Measurements from ENCODE around the gene PLXNA3. TPM values are rescaled to one million over a fixed set of nuclear protein-coding genes. Genes with fewer than 3 reads are reported as not detected.

The PLXNA3 gene
- total RNA-seq, 1 donor from 2014 or later = 16.7 TPM

- Histone ChIP-seq H3K27me3 (ENCODE audit: control insufficient read depth, insufficient read depth, low read length) (no peaks in the 10 kb centered on the region), H3K4me3 (ENCODE audit: low read depth, low read length) (no peak overlapping the region), H3K36me3 (ENCODE audit: control insufficient read depth, insufficient read depth, low read length) (no peaks in the 10 kb centered on the region)
- no peak for TF ChIP-seq CTCF (IDR thresholded peaks at IDR 0.05; ENCODE audit: insufficient read depth, low read length, poor library complexity, severe bottlenecking)
- no peak for DNase-seq (ENCODE audit: low read depth)
Observed at GRCh38 chrX:154413142-154413541, 44.9 kb upstream of the PLXNA3 start.

GRCh38 chrX:154417157-154417556 is 40.9 kb upstream of the PLXNA3 start:
- Histone ChIP-seq H3K36me3 (ENCODE audit: control insufficient read depth, insufficient read depth, low read length) (no peaks in the 10 kb centered on the region), H3K4me3 (ENCODE audit: low read depth, low read length) (no peak overlapping the region), H3K27me3 (ENCODE audit: control insufficient read depth, insufficient read depth, low read length) (no peaks in the 10 kb centered on the region)
- no peak for DNase-seq (ENCODE audit: low read depth)
- no peak for TF ChIP-seq CTCF (IDR thresholded peaks at IDR 0.05; ENCODE audit: insufficient read depth, low read length, poor library complexity, severe bottlenecking)

- H3K4me3 ChIP-seq (ENCODE audit: low read depth, low read length) = no peak overlapping the region
- H3K27me3 ChIP-seq (ENCODE audit: control insufficient read depth, insufficient read depth, low read length) = no peaks in the 10 kb centered on the region
- DNase-seq (ENCODE audit: low read depth) = no peak
- no peaks in the 10 kb centered on the region for H3K36me3 ChIP-seq (ENCODE audit: control insufficient read depth, insufficient read depth, low read length)
- TF ChIP-seq CTCF (IDR thresholded peaks at IDR 0.05; ENCODE audit: insufficient read depth, low read length, poor library complexity, severe bottlenecking) = no peak
Observed at GRCh38 chrX:154419189-154419588, 38.9 kb upstream of the PLXNA3 start.

- TF ChIP-seq CTCF (IDR thresholded peaks at IDR 0.05; ENCODE audit: insufficient read depth, low read length, poor library complexity, severe bottlenecking) = no peak
- no peak for DNase-seq (ENCODE audit: low read depth)
Observed at GRCh38 chrX:154419688-154420401, 38.2 kb upstream of the PLXNA3 start.

GRCh38 chrX:154420402-154420756 is 37.7 kb upstream of the PLXNA3 start:
- Histone ChIP-seq H3K4me3 (ENCODE audit: low read depth, low read length) (no peak overlapping the region), H3K27me3 (ENCODE audit: control insufficient read depth, insufficient read depth, low read length) (no peaks in the 10 kb centered on the region), H3K36me3 (ENCODE audit: control insufficient read depth, insufficient read depth, low read length) (no peaks in the 10 kb centered on the region)
- no peak for TF ChIP-seq CTCF (IDR thresholded peaks at IDR 0.05; ENCODE audit: insufficient read depth, low read length, poor library complexity, severe bottlenecking)
- DNase-seq (ENCODE audit: low read depth) = no peak

More at GRCh38 chrX:154419688-154420401, 38.2 kb upstream of the PLXNA3 start:
- H3K4me3 ChIP-seq (ENCODE audit: low read depth, low read length) = no peak overlapping the region
- H3K36me3 ChIP-seq (ENCODE audit: control insufficient read depth, insufficient read depth, low read length) = no peaks in the 10 kb centered on the region
- no peaks in the 10 kb centered on the region for H3K27me3 ChIP-seq (ENCODE audit: control insufficient read depth, insufficient read depth, low read length)
